Body of pancreas (tissue), 4 donors: ENCODE data around the gene DUSP28. TPM values are rescaled to one million over a fixed set of nuclear protein-coding genes. Genes with fewer than 3 reads are reported as not detected.

Source experiments
- ATAC-seq: fragments of 150-250 bp; one replicate; pipeline ENCODE4 v1.9.1; 2016
- DNase-seq, 4 donors: peaks; one replicate each; pipeline ENCODE4 v3.0.0-alpha.2; 2019
- H3K27ac ChIP-seq, 4 donors: fragments of 200-600 bp; sonication (generic); 1 replicate in 3 of 4; 2 replicates in 1 of 4; pipeline versions ENCODE4 v1.5.1 to v1.6.1; 2016 to 2019; ENCODE audit warnings: mild to moderate bottlenecking in 1 of 4, mixed read lengths in 1 of 4, moderate library complexity in 1 of 4
- H3K27me3 ChIP-seq, 2 donors: fragments of 200-600 bp; sonication (generic); one replicate each; pipeline ENCODE4 v1.6.0; 2016; ENCODE audit warnings: mild to moderate bottlenecking in 1 of 2
- H3K36me3 ChIP-seq, 2 donors: fragments of 200-600 bp; sonication (generic); replicated peaks in 1 of 2; 2 replicates each; pipeline ENCODE4 v1.5.1; 2016; ENCODE audit warnings: low read depth in 2 of 2; ENCODE audit not compliant: insufficient read depth in 1 of 2
- H3K4me1 ChIP-seq: fragments of 200-600 bp; sonication (generic); one replicate; pipeline ENCODE4 v1.6.0; 2016
- H3K4me3 ChIP-seq, 2 donors: fragments of 200-600 bp; sonication (generic); 1 replicate in 1 of 2; 2 replicates in 1 of 2; pipeline ENCODE4 v1.5.1; 2016 to 2019
- H3K9me3 ChIP-seq, 3 donors: fragments of 200-600 bp; sonication (generic); 1 replicate in 2 of 3; 2 replicates in 1 of 3; pipeline ENCODE4 v1.5.1; 2016
- CTCF ChIP-seq, 7 experiments: fragments of 450-650 bp in 4 of 7; fragments of 200-600 bp in 3 of 7; sonication (generic) in 3 of 7; IDR thresholded peaks; one replicate each; pipeline ENCODE4 v1.5.1; 2016 to 2019; ENCODE audit warnings: antibody characterized with exemption in 7 of 7
- POLR2A ChIP-seq, 3 donors: fragments of 450-650 bp; IDR thresholded peaks; one replicate each; pipeline ENCODE4 v1.6.1; 2016; ENCODE audit warnings: antibody characterized with exemption in 3 of 3, mild to moderate bottlenecking in 2 of 3
- WGBS, 2 donors: methylation state at CpG; one replicate each; pipeline ENCODE4 v1.1.5; 2017; 5-methylcytosine and 5-hydroxymethylcytosine counted together
- intact Hi-C: fragments of 100-400 bp; cut with DNase I; formaldehyde crosslinking; loops from one replicate; pipeline ENCODE4 v1.15.1; 2023
- total RNA-seq, 2 donors: library from RNA; depleted of rRNA; stranded (reverse); fragments of >200 nt; gene quantifications; one replicate each; pipeline ENCODE4 v1.1.0, GENCODE V29; 2016

Gene DUSP28
- total RNA-seq, 2 donors from 2014 or later = 4.7 to 6.6 TPM

GRCh38 chr2:240578488-240578887, 18.3 kb downstream of the DUSP28 start:
- 92 to 95% methylated on average over 4 to 8 of the region's 8 CpGs for WGBS, 2 donors
- H3K27me3 ChIP-seq = no peaks in the 10 kb centered on the region
- TF ChIP-seq CTCF (IDR thresholded peaks at IDR 0.05) (no peak), POLR2A (IDR thresholded peaks at IDR 0.05) (no peak)
- peak overlapping the region in 1 of 4 donors; percentile 73 for H3K27ac ChIP-seq
- peaks cover 8 to 20% of the 10 kb centered on the region in 2 donors for H3K36me3 ChIP-seq
- no peak for DNase-seq
- H3K9me3 ChIP-seq = no peaks in the 10 kb centered on the region
- H3K4me1 ChIP-seq = peaks cover 24% of the 10 kb centered on the region
- intact Hi-C loops = no loop called here
- ATAC-seq = no peak
- H3K4me3 ChIP-seq = no peak overlapping the region

GRCh38 chr2:240579071-240579762, 19.1 kb downstream of the DUSP28 start:
- ATAC-seq (no peak), DNase-seq (no peak)
- intact Hi-C loops = no loop called here
- Histone ChIP-seq H3K36me3 (peaks cover 8 to 20% of the 10 kb centered on the region in 2 donors), H3K27me3 (no peaks in the 10 kb centered on the region), H3K4me1 (peaks cover 30% of the 10 kb centered on the region), H3K27ac (peak overlapping the region; percentile 45 to 83 (median 72)), H3K9me3 (no peaks in the 10 kb centered on the region), H3K4me3 (no peak overlapping the region)
- TF ChIP-seq POLR2A (IDR thresholded peaks at IDR 0.05) = no peak
- TF ChIP-seq CTCF (IDR thresholded peaks at IDR 0.05) = no peak
- whole genome bisulfite sequencing, 2 donors = 90 to 92% methylated on average over 7 to 12 of the region's 12 CpGs

GRCh38 chr2:240579771-240580614, 19.8 kb downstream of the DUSP28 start:
- Histone ChIP-seq H3K27me3 (no peaks in the 10 kb centered on the region), H3K4me3 (no peak overlapping the region), H3K9me3 (no peaks in the 10 kb centered on the region), H3K4me1 (peaks cover 37% of the 10 kb centered on the region), H3K36me3 (peaks cover 7 to 20% of the 10 kb centered on the region in 2 donors), H3K27ac (peak overlapping the region; percentile 45 to 83 (median 72))
- DNase-seq (peak; percentile 83 to 86 (median 85)), ATAC-seq (peak; percentile 79)
- TF ChIP-seq POLR2A (IDR thresholded peaks at IDR 0.05) (peak in 1 of 3 donors; percentile 27), CTCF (IDR thresholded peaks at IDR 0.05) (peak; percentile 21 to 62 (median 54))
- intact Hi-C loops = no loop called here
- WGBS, 2 donors = 35 to 36% methylated on average over 25 to 27 of the region's 27 CpGs

- peaks cover 43% of the 10 kb centered on the region for H3K4me1 ChIP-seq
- H3K4me3 ChIP-seq = no peak overlapping the region
- ATAC-seq = no peak
- H3K27ac ChIP-seq = no peak overlapping the region
- no peak for TF ChIP-seq POLR2A (IDR thresholded peaks at IDR 0.05)
- TF ChIP-seq CTCF (IDR thresholded peaks at IDR 0.05) = no peak
- intact Hi-C loops = no loop called here
- peaks cover 1 to 8% of the 10 kb centered on the region in 2 donors for H3K36me3 ChIP-seq
- no peak for DNase-seq
- no peaks in the 10 kb centered on the region for H3K27me3 ChIP-seq
- no peaks in the 10 kb centered on the region for H3K9me3 ChIP-seq
- 93% methylated on average over 5 of the region's 5 CpGs for WGBS, 2 donors
Observed at GRCh38 chr2:240581811-240582210, 21.7 kb downstream of the DUSP28 start.
